Hepatocyte (in vitro differentiated cells): ENCODE measurements around the gene IL1RAPL1. TPM values are rescaled to one million over a fixed set of nuclear protein-coding genes. Genes with fewer than 3 reads are reported as not detected.

Experiments used
- DNase-seq: peaks from one replicate; pipeline ENCODE4 v3.0.0-alpha.2; 2016; ENCODE audit warnings: low spot score
- H2AFZ ChIP-seq: fragments of 200-600 bp; sonication (generic); 2 replicates; pipeline ENCODE4 v1.6.0; 2016; ENCODE audit warnings: antibody characterized with exemption, mild to moderate bottlenecking
- H3K27ac ChIP-seq: fragments of 200-600 bp; sonication (generic); 2 replicates; pipeline ENCODE4 v1.5.1; 2016; ENCODE audit warnings: mild to moderate bottlenecking
- H3K27me3 ChIP-seq: fragments of 200-600 bp; sonication (generic); 2 replicates; pipeline ENCODE4 v1.6.1; 2016
- H3K36me3 ChIP-seq: fragments of 200-600 bp; sonication (generic); replicated peaks from 2 replicates; pipeline ENCODE4 v1.5.1; 2016; ENCODE audit warnings: low read depth; ENCODE audit not compliant: insufficient read depth
- H3K4me1 ChIP-seq: fragments of 200-600 bp; sonication (generic); 2 replicates; pipeline ENCODE4 v1.5.1; 2016; ENCODE audit warnings: mild to moderate bottlenecking, moderate library complexity; ENCODE audit not compliant: insufficient read depth
- H3K4me2 ChIP-seq: fragments of 200-600 bp; sonication (generic); 2 replicates; pipeline ENCODE4 v1.6.0; 2016
- H3K4me3 ChIP-seq: fragments of 200-600 bp; sonication (generic); 2 replicates; pipeline ENCODE4 v1.5.1; 2016; ENCODE audit warnings: mild to moderate bottlenecking
- H3K79me2 ChIP-seq: fragments of 200-600 bp; sonication (generic); 2 replicates; pipeline ENCODE4 v1.6.0; 2017; ENCODE audit warnings: mild to moderate bottlenecking
- H3K9me2 ChIP-seq: fragments of 200-600 bp; sonication (generic); replicated peaks from 2 replicates; pipeline ENCODE4 v1.6.0; 2017; ENCODE audit warnings: mild to moderate bottlenecking; ENCODE audit not compliant: insufficient read depth
- H3K9me3 ChIP-seq: fragments of 200-600 bp; sonication (generic); 2 replicates; pipeline ENCODE4 v1.5.1; 2016; ENCODE audit warnings: low read depth, mild to moderate bottlenecking
- H4K20me1 ChIP-seq: fragments of 200-600 bp; sonication (generic); 2 replicates; pipeline ENCODE4 v1.6.0; 2016; ENCODE audit warnings: mild to moderate bottlenecking; ENCODE audit not compliant: insufficient read depth, poor library complexity, severe bottlenecking
- EZH2 ChIP-seq: fragments of 200-600 bp; sonication (generic); IDR thresholded peaks from 2 replicates; pipeline ENCODE4 v1.6.1; 2016; ENCODE audit warnings: antibody characterized with exemption, mild to moderate bottlenecking, borderline replicate concordance
- EZH2phosphoT487 ChIP-seq: fragments of 200-600 bp; sonication (generic); IDR thresholded peaks from one replicate; pipeline ENCODE4 v1.6.1; 2018; ENCODE audit warnings: antibody characterized with exemption, mild to moderate bottlenecking, low read depth, moderate library complexity; ENCODE audit not compliant: unreplicated experiment, severe bottlenecking
- WGBS: methylation state at CpG from one replicate; pipeline ENCODE4 v1.1.6; 2016; ENCODE audit warnings: low lambda C conversion rate; ENCODE audit errors: missing lambda C conversion rate; 5-methylcytosine and 5-hydroxymethylcytosine counted together
- polyA plus RNA-seq: library from polyadenylated mRNA; unstranded; fragments of >200 nt; fragmentation: Nextera tagmentation; extraction: Ambion mirVana; gene quantifications from 2 replicates; pipeline ENCODE4 v1.2.1, GENCODE V29; 2016
- total RNA-seq: library from RNA; depleted of rRNA; stranded (reverse); fragments of >200 nt; gene quantifications from 2 replicates; pipeline ENCODE4 v1.2.3, GENCODE V29; 2014
- TF ChIP-seq, protein P1 (sequence below): fragments of 200-600 bp; sonication (generic); IDR thresholded peaks from 2 replicates; pipeline ENCODE4 v1.5.1; 2016; ENCODE audit warnings: antibody characterized with exemption, mild to moderate bottlenecking; ENCODE audit not compliant: poor library complexity

Gene IL1RAPL1
- total and polyA plus RNA-seq, 2 experiments from 2014 or later, result 0.89 to 2.7 TPM

DNA sequence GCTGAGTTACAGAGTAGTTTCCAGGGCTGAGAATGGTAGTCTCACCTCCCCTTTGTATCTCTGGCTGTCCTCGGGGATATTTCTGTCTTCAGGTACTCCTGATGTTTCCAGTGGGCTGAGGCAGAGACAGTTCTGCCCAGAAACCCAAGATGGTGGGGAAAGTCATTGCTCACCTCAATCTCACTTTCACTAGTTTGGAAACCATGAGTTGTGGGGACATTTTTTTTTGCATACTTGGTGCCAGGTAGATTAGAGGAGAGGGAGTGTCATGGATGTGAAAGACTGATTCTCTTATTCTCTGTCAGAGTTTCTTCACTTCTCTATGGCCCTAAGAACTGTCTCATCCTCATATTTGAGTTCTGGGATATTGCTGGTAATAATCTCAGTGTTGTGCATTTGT is 919.5 kb downstream of the IL1RAPL1 start:
- no peak overlapping the region for H3K27ac ChIP-seq
- H3K27me3 ChIP-seq, result no peaks in the 10 kb centered on the region
- DNase-seq, result no peak
- no peaks in the 10 kb centered on the region for H3K4me1 ChIP-seq
- H3K36me3 ChIP-seq, result no peaks in the 10 kb centered on the region
- WGBS, result 72% methylated on average over 1 of the region's 1 CpG
- no peak overlapping the region for H2AFZ ChIP-seq
- no peak for TF ChIP-seq EZH2phosphoT487
- TF ChIP-seq, protein P1, sequence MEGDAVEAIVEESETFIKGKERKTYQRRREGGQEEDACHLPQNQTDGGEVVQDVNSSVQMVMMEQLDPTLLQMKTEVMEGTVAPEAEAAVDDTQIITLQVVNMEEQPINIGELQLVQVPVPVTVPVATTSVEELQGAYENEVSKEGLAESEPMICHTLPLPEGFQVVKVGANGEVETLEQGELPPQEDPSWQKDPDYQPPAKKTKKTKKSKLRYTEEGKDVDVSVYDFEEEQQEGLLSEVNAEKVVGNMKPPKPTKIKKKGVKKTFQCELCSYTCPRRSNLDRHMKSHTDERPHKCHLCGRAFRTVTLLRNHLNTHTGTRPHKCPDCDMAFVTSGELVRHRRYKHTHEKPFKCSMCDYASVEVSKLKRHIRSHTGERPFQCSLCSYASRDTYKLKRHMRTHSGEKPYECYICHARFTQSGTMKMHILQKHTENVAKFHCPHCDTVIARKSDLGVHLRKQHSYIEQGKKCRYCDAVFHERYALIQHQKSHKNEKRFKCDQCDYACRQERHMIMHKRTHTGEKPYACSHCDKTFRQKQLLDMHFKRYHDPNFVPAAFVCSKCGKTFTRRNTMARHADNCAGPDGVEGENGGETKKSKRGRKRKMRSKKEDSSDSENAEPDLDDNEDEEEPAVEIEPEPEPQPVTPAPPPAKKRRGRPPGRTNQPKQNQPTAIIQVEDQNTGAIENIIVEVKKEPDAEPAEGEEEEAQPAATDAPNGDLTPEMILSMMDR, result no peak
- no peak for TF ChIP-seq EZH2
- no peaks in the 10 kb centered on the region for H3K9me2 ChIP-seq
- no peak overlapping the region for H3K4me3 ChIP-seq
- no peaks in the 10 kb centered on the region for H3K79me2 ChIP-seq
- no peak overlapping the region for H3K4me2 ChIP-seq
- H4K20me1 ChIP-seq, result no peaks in the 10 kb centered on the region
- H3K9me3 ChIP-seq, result no peaks in the 10 kb centered on the region

DNA sequence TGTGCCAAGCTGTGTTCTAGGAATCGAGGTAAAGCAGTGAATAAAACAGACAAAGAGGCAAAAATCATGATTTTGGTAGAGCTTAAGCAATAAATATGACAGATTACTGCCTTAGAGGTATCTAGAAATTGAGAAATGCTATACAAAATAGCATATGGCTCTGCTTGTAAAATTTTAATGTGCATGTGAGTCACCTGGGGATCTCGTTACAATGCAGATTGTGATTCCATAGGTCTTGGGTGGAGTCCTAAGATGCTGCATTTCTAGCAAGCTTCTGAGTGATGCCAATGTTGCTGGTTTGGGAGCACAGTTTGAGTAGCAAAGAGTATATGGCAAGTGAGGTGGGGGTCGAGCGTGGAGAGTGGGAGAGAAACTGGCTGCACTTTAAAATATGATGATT is 930.9 kb downstream of the IL1RAPL1 start:
- Histone ChIP-seq H3K4me2 (no peak overlapping the region), H3K9me2 (no peaks in the 10 kb centered on the region), H4K20me1 (no peaks in the 10 kb centered on the region), H3K4me1 (no peaks in the 10 kb centered on the region), H3K4me3 (no peak overlapping the region), H2AFZ (no peak overlapping the region), H3K27me3 (no peaks in the 10 kb centered on the region), H3K36me3 (no peaks in the 10 kb centered on the region), H3K79me2 (no peaks in the 10 kb centered on the region), H3K9me3 (no peaks in the 10 kb centered on the region), H3K27ac (no peak overlapping the region)
- no peak for DNase-seq
- TF ChIP-seq EZH2 (no peak), EZH2phosphoT487 (no peak)
- TF ChIP-seq, protein P1, result no peak
- 57% methylated on average over 4 of the region's 4 CpGs for WGBS

DNA sequence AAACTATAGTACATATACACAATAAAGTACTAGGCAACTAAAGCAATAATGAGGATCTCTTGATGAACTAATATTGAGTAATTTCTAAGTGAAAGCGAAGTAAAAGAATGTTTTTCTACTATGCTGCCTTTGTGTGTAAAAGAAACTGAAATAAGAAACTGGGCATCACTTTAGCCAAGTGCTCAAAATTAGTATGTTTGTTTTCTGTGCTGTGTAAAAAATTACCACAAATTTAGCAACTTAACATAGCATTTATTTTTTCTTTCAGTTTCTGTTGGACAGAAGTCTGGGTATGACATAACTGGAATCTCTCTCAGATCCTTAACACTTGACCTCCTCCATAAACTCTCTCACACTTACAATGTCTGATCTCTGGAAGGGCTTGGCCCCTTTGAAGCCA is 941.0 kb downstream of the IL1RAPL1 start:
- H3K4me2 ChIP-seq, result no peak overlapping the region
- H3K4me1 ChIP-seq, result no peaks in the 10 kb centered on the region
- no peaks in the 10 kb centered on the region for H3K9me2 ChIP-seq
- H4K20me1 ChIP-seq, result no peaks in the 10 kb centered on the region
- no peaks in the 10 kb centered on the region for H3K79me2 ChIP-seq
- H3K36me3 ChIP-seq, result no peaks in the 10 kb centered on the region
- H3K27ac ChIP-seq, result no peak overlapping the region
- H2AFZ ChIP-seq, result no peak overlapping the region
- H3K27me3 ChIP-seq, result no peaks in the 10 kb centered on the region
- H3K9me3 ChIP-seq, result no peaks in the 10 kb centered on the region
- no peak for TF ChIP-seq EZH2
- TF ChIP-seq EZH2phosphoT487, result no peak
- TF ChIP-seq, protein P1, result no peak
- DNase-seq, result no peak
- 59% methylated on average over 1 of the region's 1 CpG for WGBS
- no peak overlapping the region for H3K4me3 ChIP-seq

DNA sequence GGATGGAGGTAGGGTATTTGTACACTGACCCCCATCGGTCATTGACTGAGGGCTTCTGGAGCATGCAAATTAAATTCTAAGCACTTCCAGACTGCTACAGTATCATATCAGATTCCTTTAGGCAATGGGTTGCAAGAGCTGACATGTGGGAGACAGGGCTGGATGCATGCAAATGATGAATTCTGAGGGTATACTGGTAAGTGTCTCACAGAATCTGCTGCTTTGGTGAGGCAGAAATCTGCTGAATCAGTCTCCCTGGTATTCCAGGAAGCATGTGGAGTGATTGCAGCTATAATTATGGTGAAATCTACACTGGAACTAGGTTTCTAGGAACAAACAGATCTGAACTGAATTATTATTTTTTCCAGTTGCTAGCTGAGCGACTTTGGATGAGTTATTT is 943.3 kb downstream of the IL1RAPL1 start:
- WGBS, result 66% methylated on average over 2 of the region's 2 CpGs
- no peaks in the 10 kb centered on the region for H3K27me3 ChIP-seq
- H3K4me3 ChIP-seq, result no peak overlapping the region

More for the DNA sequence above, 943.3 kb downstream of the IL1RAPL1 start:
- DNase-seq, result peak; percentile 4
- H3K36me3 ChIP-seq, result no peaks in the 10 kb centered on the region
- H3K27ac ChIP-seq, result no peak overlapping the region
- H3K4me1 ChIP-seq, result no peaks in the 10 kb centered on the region
- H4K20me1 ChIP-seq, result no peaks in the 10 kb centered on the region
- H3K79me2 ChIP-seq, result no peaks in the 10 kb centered on the region
- no peak overlapping the region for H2AFZ ChIP-seq
- H3K4me2 ChIP-seq, result no peak overlapping the region
- TF ChIP-seq EZH2, result no peak
- no peak for TF ChIP-seq EZH2phosphoT487
- TF ChIP-seq, protein P1, result no peak
- no peaks in the 10 kb centered on the region for H3K9me2 ChIP-seq
- no peaks in the 10 kb centered on the region for H3K9me3 ChIP-seq
